Activated T-helper 9 cell treated with anti-CD3 and anti-CD28 coated beads, Interleukin-2, amount 50 U/mL, for 16 hours (primary cell): ENCODE measurements around the gene CDK2.

Experiments
- DNase-seq: peaks from one replicate; pipeline ENCODE4 v3.0.0-alpha.2; 2020; ENCODE audit warnings: low read depth

The CDK2 gene

DNA sequence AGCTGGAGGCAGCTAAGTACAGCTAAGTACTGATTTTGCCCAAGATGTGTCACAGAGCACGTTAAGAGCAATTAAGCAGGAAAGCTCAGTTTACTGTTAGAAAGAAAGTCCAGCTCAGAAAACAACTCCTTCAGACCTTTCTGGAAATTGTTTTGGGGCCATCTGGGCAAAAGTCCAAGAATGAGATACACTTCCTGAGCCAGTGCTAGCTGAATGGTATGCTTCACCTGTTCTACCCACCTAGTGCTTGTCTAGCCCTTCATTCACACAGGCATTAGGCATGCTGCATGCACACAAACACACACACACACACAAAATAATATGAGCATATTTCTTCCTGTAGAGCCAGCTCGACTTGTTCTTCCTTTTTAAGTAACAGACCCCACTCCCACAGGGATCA, 47.6 kb downstream of the CDK2 start:
- DNase-seq, result no peak

DNA sequence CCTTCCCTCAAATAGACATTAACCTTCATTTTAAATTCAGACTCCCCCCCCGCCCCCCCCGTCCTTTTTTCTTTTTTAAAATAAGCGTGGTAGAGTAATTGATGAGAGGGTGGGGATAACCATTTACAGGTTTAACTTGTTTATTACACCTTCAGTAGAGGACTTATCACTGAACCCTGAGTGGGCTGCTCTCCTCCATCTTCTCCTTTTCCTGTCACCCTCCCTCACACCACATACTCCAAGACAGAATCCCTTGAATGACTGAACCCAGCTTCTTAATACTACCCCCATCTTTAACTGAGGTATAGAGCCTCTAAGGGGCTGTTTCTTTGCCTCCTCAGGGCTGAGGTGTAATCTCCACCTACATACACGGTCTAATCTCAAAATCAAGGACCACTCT, 50.6 kb downstream of the CDK2 start:
- no peak for DNase-seq

DNA sequence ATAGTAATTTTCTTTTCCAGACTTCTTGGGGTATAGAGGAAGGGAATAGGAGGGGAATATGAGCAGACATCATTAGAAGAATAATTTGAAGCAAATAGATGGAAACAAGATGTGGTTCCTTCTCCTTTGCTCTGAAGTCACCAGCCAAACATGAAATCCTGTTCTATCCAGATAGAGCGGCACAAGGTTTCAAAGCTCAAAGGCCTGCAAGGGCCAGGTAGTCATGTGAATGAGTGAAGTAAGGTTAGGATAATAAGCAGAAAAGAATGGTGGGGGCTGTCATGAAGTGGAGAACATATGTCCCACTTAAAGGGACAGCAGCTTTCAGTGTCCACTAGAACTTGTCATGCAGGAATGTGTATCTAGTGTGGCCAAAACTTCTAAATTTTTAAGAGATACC, 51.7 kb downstream of the CDK2 start:
- no peak for DNase-seq

DNA sequence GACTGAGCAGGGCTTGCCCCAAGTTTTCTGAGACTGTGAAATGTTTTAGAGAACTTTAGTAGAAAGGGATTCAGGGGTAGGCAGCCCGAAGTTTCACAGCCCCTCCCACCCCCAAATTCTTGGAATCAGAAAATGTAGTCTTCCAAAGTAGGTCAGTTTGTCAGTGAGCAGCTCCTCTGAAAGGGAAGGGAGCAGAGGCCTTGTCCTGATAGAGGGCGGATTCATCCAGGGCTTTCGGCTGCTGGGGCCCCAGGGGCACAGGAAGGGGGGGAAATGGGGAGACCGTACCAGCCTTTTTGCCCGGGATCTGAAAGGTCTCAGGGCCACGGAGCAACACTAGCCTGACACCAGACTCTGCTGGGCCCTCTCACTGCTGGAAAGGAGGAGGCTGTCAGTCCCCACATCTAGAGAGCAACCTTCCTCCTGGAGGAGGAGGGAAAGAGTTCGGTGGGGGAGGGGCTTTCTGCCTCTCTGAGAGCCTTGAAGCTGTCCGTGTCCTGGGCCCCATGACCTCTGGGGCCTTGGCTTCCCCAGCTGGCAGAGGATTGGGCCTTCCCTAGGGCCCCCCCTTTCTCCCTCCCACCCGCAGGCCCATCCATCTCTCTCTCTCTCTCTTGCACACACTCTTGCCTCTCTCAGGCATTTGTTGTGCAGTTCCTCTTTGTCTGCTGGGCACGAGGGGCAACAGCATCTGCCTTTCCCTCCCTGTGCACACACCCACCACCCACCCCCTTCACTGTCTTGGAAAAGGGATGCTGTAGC, 54.0 kb downstream of the CDK2 start, which contains the start of gene IKZF4:
Gene IKZF4, plus strand, starts transcription at position 621 of the 762 bp plus-strand sequence. CDS start 451 bp downstream, outside the sequence.
- DNase-seq, result no peak

DNA sequence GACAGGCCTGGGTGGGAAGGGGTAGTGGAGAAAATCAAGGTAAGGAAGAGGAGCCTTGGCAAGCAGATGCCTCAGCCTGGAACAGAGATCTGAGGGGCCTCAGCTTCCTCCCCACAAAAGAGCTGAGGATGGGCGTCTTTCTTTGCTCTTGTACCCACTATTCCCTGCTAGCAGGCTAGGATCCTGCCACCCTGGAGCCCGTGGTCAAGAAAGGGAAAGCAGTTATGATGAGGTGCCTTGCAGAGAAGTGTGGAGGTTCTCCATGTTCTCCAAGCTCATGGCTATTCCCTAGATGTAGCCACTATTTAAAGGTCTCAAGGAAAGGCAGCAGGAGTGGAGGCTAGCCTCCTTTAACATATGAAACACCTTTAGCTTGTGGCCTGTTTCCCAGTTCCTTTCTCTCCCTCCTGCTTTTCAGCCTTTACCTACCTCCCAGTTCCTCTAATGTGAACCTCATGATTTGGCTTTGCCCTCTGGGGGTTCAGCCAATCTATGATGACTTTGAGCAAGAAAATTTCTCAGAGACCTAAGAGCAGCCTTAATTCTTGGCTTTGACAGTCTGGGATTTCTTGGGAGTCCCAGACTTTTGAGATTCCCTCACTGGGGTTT, 55.4 kb downstream of the CDK2 start:
- no peak for DNase-seq
